HT-29 (cell line): ENCODE results near the gene HLF. TPM values are rescaled to one million over a fixed set of nuclear protein-coding genes. Genes with fewer than 3 reads are reported as not detected.

Source experiments
- DNase-seq: peaks from one replicate; pipeline ENCODE4 v3.0.0-alpha.2; 2015; ENCODE audit warnings: low spot score
- total RNA-seq: library from RNA; depleted of rRNA; stranded (reverse); fragments of >200 nt; shearing (Covaris generic); gene quantifications from 2 replicates; pipeline ENCODE4 v1.2.3, GENCODE V29; 2014; rRNA removed

HLF gene
- 0.05 and 0.08 TPM in 2 replicates for total RNA-seq

- DNase-seq, result peak; percentile 71
These were observed at the start of gene HLF for GRCh38 chr17:55264645-55265298. TSS of gene HLF (plus strand) at chr17:55264960. CDS start at chr17:55265485, 525 bp downstream.

GRCh38 chr17:55215711-55216110, 49.0 kb upstream of the HLF start:
- no peak for DNase-seq

GRCh38 chr17:55216888-55217287, 47.9 kb upstream of the HLF start:
- no peak for DNase-seq

- no peak for DNase-seq
These were observed 45.3 kb upstream of the HLF start for GRCh38 chr17:55219459-55219858.

- no peak for DNase-seq
These were observed 44.8 kb upstream of the HLF start for GRCh38 chr17:55219934-55220333.

- DNase-seq, result no peak
These were observed 41.2 kb upstream of the HLF start for GRCh38 chr17:55223524-55223923.

- DNase-seq, result no peak
These were observed 40.0 kb upstream of the HLF start for GRCh38 chr17:55224746-55225145.

GRCh38 chr17:55225237-55225636, 39.5 kb upstream of the HLF start:
- DNase-seq, result no peak

GRCh38 chr17:55228683-55229192, 36.0 kb upstream of the HLF start:
- DNase-seq, result no peak

- no peak for DNase-seq
These were observed 35.5 kb upstream of the HLF start for GRCh38 chr17:55229276-55229675.

- no peak for DNase-seq
These were observed 34.0 kb upstream of the HLF start for GRCh38 chr17:55230716-55231115.

GRCh38 chr17:55233840-55234239, 30.9 kb upstream of the HLF start:
- DNase-seq, result peak; percentile 19

GRCh38 chr17:55236316-55236715, 28.4 kb upstream of the HLF start:
- DNase-seq, result no peak

- DNase-seq, result no peak
These were observed 27.5 kb upstream of the HLF start for GRCh38 chr17:55237268-55237667.

GRCh38 chr17:55237841-55238178, 26.9 kb upstream of the HLF start:
- no peak for DNase-seq

- DNase-seq, result peak; percentile 92
These were observed 26.4 kb upstream of the HLF start for GRCh38 chr17:55238179-55238930.

- DNase-seq, result no peak
These were observed 25.8 kb upstream of the HLF start for GRCh38 chr17:55238931-55239297.

GRCh38 chr17:55241097-55241496, 23.7 kb upstream of the HLF start:
- no peak for DNase-seq

- DNase-seq, result no peak
These were observed 22.3 kb upstream of the HLF start for GRCh38 chr17:55242476-55242875.

GRCh38 chr17:55245986-55246385, 18.8 kb upstream of the HLF start:
- no peak for DNase-seq

- DNase-seq, result no peak
These were observed 18.2 kb upstream of the HLF start for GRCh38 chr17:55246583-55246982.

GRCh38 chr17:55248077-55248476, 16.7 kb upstream of the HLF start:
- DNase-seq, result no peak

GRCh38 chr17:55249861-55250260, 14.9 kb upstream of the HLF start:
- no peak for DNase-seq
